ENCODE measurements around the gene NBAS.

DNA sequence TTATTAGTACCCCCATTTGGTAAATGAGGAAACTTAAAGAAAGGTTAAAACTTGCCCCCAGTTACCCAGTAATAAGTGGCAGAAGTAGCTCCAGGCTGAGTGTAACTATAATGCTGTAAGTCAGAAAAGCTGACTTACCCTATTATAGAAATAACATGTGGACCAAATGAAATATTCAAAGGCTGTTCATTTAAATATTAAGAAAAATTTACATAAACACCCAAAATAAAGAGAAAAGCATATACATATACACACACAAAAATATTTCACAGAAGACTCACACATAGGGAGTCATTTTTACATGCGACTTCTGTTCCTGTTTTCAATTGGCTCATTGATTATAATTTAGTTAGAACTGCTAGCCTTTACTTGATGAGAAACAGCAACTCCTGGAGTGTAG lies 189.1 kb downstream of the NBAS start:
- TF ChIP-seq, protein P1, sequence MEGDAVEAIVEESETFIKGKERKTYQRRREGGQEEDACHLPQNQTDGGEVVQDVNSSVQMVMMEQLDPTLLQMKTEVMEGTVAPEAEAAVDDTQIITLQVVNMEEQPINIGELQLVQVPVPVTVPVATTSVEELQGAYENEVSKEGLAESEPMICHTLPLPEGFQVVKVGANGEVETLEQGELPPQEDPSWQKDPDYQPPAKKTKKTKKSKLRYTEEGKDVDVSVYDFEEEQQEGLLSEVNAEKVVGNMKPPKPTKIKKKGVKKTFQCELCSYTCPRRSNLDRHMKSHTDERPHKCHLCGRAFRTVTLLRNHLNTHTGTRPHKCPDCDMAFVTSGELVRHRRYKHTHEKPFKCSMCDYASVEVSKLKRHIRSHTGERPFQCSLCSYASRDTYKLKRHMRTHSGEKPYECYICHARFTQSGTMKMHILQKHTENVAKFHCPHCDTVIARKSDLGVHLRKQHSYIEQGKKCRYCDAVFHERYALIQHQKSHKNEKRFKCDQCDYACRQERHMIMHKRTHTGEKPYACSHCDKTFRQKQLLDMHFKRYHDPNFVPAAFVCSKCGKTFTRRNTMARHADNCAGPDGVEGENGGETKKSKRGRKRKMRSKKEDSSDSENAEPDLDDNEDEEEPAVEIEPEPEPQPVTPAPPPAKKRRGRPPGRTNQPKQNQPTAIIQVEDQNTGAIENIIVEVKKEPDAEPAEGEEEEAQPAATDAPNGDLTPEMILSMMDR (IDR thresholded peaks at IDR 0.05) = no peak
- no peak for TF ChIP-seq POLR2A (IDR thresholded peaks at IDR 0.05)

Data from ovary (tissue), 3 donors.